GM21723 (cell line): ENCODE measurements around the gene KREMEN1.

ENCODE experiments used
- ATAC-seq: cut with Tn5 transposase; IDR thresholded peaks from one replicate; pipeline ENCODE4 v1.9.1; 2021; ENCODE audit warnings: mild to moderate bottlenecking, moderate library complexity; ENCODE audit not compliant: unreplicated experiment

The KREMEN1 gene

GRCh38 chr22:29175312-29175835 lies 102.5 kb downstream of the KREMEN1 start:
- no peak for ATAC-seq

- ATAC-seq, result no peak
Observed at GRCh38 chr22:29183971-29184848, 111.4 kb downstream of the KREMEN1 start.

GRCh38 chr22:29184849-29185490 lies 112.1 kb downstream of the KREMEN1 start:
- no peak for ATAC-seq

GRCh38 chr22:29186302-29186701 lies 113.5 kb downstream of the KREMEN1 start:
- no peak for ATAC-seq

- ATAC-seq, result no peak
Observed at GRCh38 chr22:29187831-29188230, 115.0 kb downstream of the KREMEN1 start.

- ATAC-seq, result no peak
Observed at GRCh38 chr22:29190051-29190450, 117.2 kb downstream of the KREMEN1 start.

- no peak for ATAC-seq
Observed at GRCh38 chr22:29190918-29191317, 118.1 kb downstream of the KREMEN1 start.

GRCh38 chr22:29193021-29193420 lies 120.2 kb downstream of the KREMEN1 start:
- ATAC-seq, result no peak

- ATAC-seq, result no peak
Observed at GRCh38 chr22:29194184-29194583, 121.3 kb downstream of the KREMEN1 start.

GRCh38 chr22:29195118-29195963 lies 122.5 kb downstream of the KREMEN1 start:
- no peak for ATAC-seq

- ATAC-seq, result no peak
Observed at GRCh38 chr22:29195964-29196666, 123.3 kb downstream of the KREMEN1 start.

- no peak for ATAC-seq
Observed at GRCh38 chr22:29197096-29197495, 124.3 kb downstream of the KREMEN1 start.

GRCh38 chr22:29198240-29198639 lies 125.4 kb downstream of the KREMEN1 start:
- ATAC-seq, result no peak

GRCh38 chr22:29199702-29200400 lies 127.0 kb downstream of the KREMEN1 start:
- ATAC-seq, result no peak

GRCh38 chr22:29200901-29201300 lies 128.1 kb downstream of the KREMEN1 start:
- no peak for ATAC-seq

GRCh38 chr22:29201782-29202181 lies 128.9 kb downstream of the KREMEN1 start:
- no peak for ATAC-seq

GRCh38 chr22:29202212-29203192 lies 129.7 kb downstream of the KREMEN1 start:
- peak; percentile 76 for ATAC-seq
